ENCODE data around the gene WDR5B.

WDR5B gene

GRCh38 chr3:122427857-122428471 is 12.1 kb upstream of the WDR5B start:
- Histone ChIP-seq H3K9ac (ENCODE audit: insufficient read length, low read depth) (no peak overlapping the region), H3K36me3 (ENCODE audit: insufficient read depth, insufficient read length, low read length) (peaks cover 76% of the 10 kb centered on the region), H3K4me1 (ENCODE audit: insufficient read depth, insufficient read length) (no peaks in the 10 kb centered on the region), H3K4me3 (ENCODE audit: insufficient read length, low read depth) (no peak overlapping the region), H3K27me3 (ENCODE audit: insufficient read depth, insufficient read length) (no peaks in the 10 kb centered on the region), H3K9me3 (ENCODE audit: insufficient read depth, low read length) (no peaks in the 10 kb centered on the region)
- DNase-seq (ENCODE audit: low read depth, low spot score), result no peak
- no peak for TF ChIP-seq SUZ12 (IDR thresholded peaks at IDR 0.05; ENCODE audit: extremely low read depth, insufficient read depth, insufficient read length)
- TF ChIP-seq YY1 (IDR thresholded peaks at IDR 0.05; ENCODE audit: insufficient read depth, insufficient read length), result no peak
- no peak for TF ChIP-seq ZNF274 (IDR thresholded peaks at IDR 0.05; ENCODE audit: low read depth, low read length)

- peaks cover 66% of the 10 kb centered on the region for H3K36me3 ChIP-seq (ENCODE audit: insufficient read depth, insufficient read length, low read length)
- TF ChIP-seq YY1 (IDR thresholded peaks at IDR 0.05; ENCODE audit: insufficient read depth, insufficient read length) (no peak), SUZ12 (IDR thresholded peaks at IDR 0.05; ENCODE audit: extremely low read depth, insufficient read depth, insufficient read length) (no peak), ZNF274 (IDR thresholded peaks at IDR 0.05; ENCODE audit: low read depth, low read length) (no peak)
- no peaks in the 10 kb centered on the region for H3K4me1 ChIP-seq (ENCODE audit: insufficient read depth, insufficient read length)
Measured at GRCh38 chr3:122421836-122422235, 6.0 kb upstream of the WDR5B start.

GRCh38 chr3:122421101-122421500 is 5.2 kb upstream of the WDR5B start:
- no peak for DNase-seq (ENCODE audit: low read depth, low spot score)
- Histone ChIP-seq H3K9me3 (ENCODE audit: insufficient read depth, low read length) (no peaks in the 10 kb centered on the region), H3K36me3 (ENCODE audit: insufficient read depth, insufficient read length, low read length) (peaks cover 59% of the 10 kb centered on the region), H3K4me1 (ENCODE audit: insufficient read depth, insufficient read length) (no peaks in the 10 kb centered on the region), H3K4me3 (ENCODE audit: insufficient read length, low read depth) (no peak overlapping the region), H3K27me3 (ENCODE audit: insufficient read depth, insufficient read length) (no peaks in the 10 kb centered on the region), H3K9ac (ENCODE audit: insufficient read length, low read depth) (no peak overlapping the region)
- TF ChIP-seq ZNF274 (IDR thresholded peaks at IDR 0.05; ENCODE audit: low read depth, low read length) (no peak), SUZ12 (IDR thresholded peaks at IDR 0.05; ENCODE audit: extremely low read depth, insufficient read depth, insufficient read length) (no peak), YY1 (IDR thresholded peaks at IDR 0.05; ENCODE audit: insufficient read depth, insufficient read length) (no peak)

More at GRCh38 chr3:122421836-122422235, 6.0 kb upstream of the WDR5B start:
- Histone ChIP-seq H3K9me3 (ENCODE audit: insufficient read depth, low read length) (no peaks in the 10 kb centered on the region), H3K9ac (ENCODE audit: insufficient read length, low read depth) (no peak overlapping the region), H3K4me3 (ENCODE audit: insufficient read length, low read depth) (no peak overlapping the region), H3K27me3 (ENCODE audit: insufficient read depth, insufficient read length) (no peaks in the 10 kb centered on the region)
- no peak for DNase-seq (ENCODE audit: low read depth, low spot score)

GRCh38 chr3:122416966-122417365 is 1.1 kb upstream of the WDR5B start:
- H3K27me3 ChIP-seq (ENCODE audit: insufficient read depth, insufficient read length), result no peaks in the 10 kb centered on the region
- peak overlapping the region; percentile 86 for H3K9ac ChIP-seq (ENCODE audit: insufficient read length, low read depth)
- H3K9me3 ChIP-seq (ENCODE audit: insufficient read depth, low read length), result no peaks in the 10 kb centered on the region
- no peak for TF ChIP-seq ZNF274 (IDR thresholded peaks at IDR 0.05; ENCODE audit: low read depth, low read length)
- no peak for TF ChIP-seq SUZ12 (IDR thresholded peaks at IDR 0.05; ENCODE audit: extremely low read depth, insufficient read depth, insufficient read length)
- no peak for TF ChIP-seq YY1 (IDR thresholded peaks at IDR 0.05; ENCODE audit: insufficient read depth, insufficient read length)
- peak overlapping the region; percentile 81 for H3K4me3 ChIP-seq (ENCODE audit: insufficient read length, low read depth)
- H3K36me3 ChIP-seq (ENCODE audit: insufficient read depth, insufficient read length, low read length), result peaks cover 40% of the 10 kb centered on the region
- no peaks in the 10 kb centered on the region for H3K4me1 ChIP-seq (ENCODE audit: insufficient read depth, insufficient read length)
- DNase-seq (ENCODE audit: low read depth, low spot score), result no peak

- no peak for TF ChIP-seq SUZ12 (IDR thresholded peaks at IDR 0.05; ENCODE audit: extremely low read depth, insufficient read depth, insufficient read length)
- TF ChIP-seq YY1 (IDR thresholded peaks at IDR 0.05; ENCODE audit: insufficient read depth, insufficient read length), result no peak
- TF ChIP-seq ZNF274 (IDR thresholded peaks at IDR 0.05; ENCODE audit: low read depth, low read length), result no peak
- no peak for DNase-seq (ENCODE audit: low read depth, low spot score)
Measured at GRCh38 chr3:122415104-122415744, 638 bp downstream of the WDR5B start.

GRCh38 chr3:122414391-122414790 is 1.5 kb downstream of the WDR5B start:
- DNase-seq (ENCODE audit: low read depth, low spot score), result no peak
- Histone ChIP-seq H3K4me3 (ENCODE audit: insufficient read length, low read depth) (no peak overlapping the region), H3K36me3 (ENCODE audit: insufficient read depth, insufficient read length, low read length) (peaks cover 43% of the 10 kb centered on the region), H3K4me1 (ENCODE audit: insufficient read depth, insufficient read length) (no peaks in the 10 kb centered on the region), H3K9me3 (ENCODE audit: insufficient read depth, low read length) (no peaks in the 10 kb centered on the region), H3K27me3 (ENCODE audit: insufficient read depth, insufficient read length) (no peaks in the 10 kb centered on the region), H3K9ac (ENCODE audit: insufficient read length, low read depth) (no peak overlapping the region)
- TF ChIP-seq ZNF274 (IDR thresholded peaks at IDR 0.05; ENCODE audit: low read depth, low read length) (no peak), YY1 (IDR thresholded peaks at IDR 0.05; ENCODE audit: insufficient read depth, insufficient read length) (no peak), SUZ12 (IDR thresholded peaks at IDR 0.05; ENCODE audit: extremely low read depth, insufficient read depth, insufficient read length) (no peak)

More at GRCh38 chr3:122415104-122415744, 638 bp downstream of the WDR5B start:
- H3K36me3 ChIP-seq (ENCODE audit: insufficient read depth, insufficient read length, low read length), result peaks cover 38% of the 10 kb centered on the region
- no peaks in the 10 kb centered on the region for H3K4me1 ChIP-seq (ENCODE audit: insufficient read depth, insufficient read length)
- no peaks in the 10 kb centered on the region for H3K9me3 ChIP-seq (ENCODE audit: insufficient read depth, low read length)
- H3K4me3 ChIP-seq (ENCODE audit: insufficient read length, low read depth), result peak overlapping the region; percentile 81
- peak overlapping the region; percentile 87 for H3K9ac ChIP-seq (ENCODE audit: insufficient read length, low read depth)
- H3K27me3 ChIP-seq (ENCODE audit: insufficient read depth, insufficient read length), result no peaks in the 10 kb centered on the region

- no peak for DNase-seq (ENCODE audit: low read depth, low spot score)
Measured at GRCh38 chr3:122410639-122411038, 5.2 kb downstream of the WDR5B start.

More at GRCh38 chr3:122410639-122411038, 5.2 kb downstream of the WDR5B start:
- Histone ChIP-seq H3K4me3 (ENCODE audit: insufficient read length, low read depth) (no peak overlapping the region), H3K36me3 (ENCODE audit: insufficient read depth, insufficient read length, low read length) (peaks cover 49% of the 10 kb centered on the region), H3K4me1 (ENCODE audit: insufficient read depth, insufficient read length) (no peaks in the 10 kb centered on the region), H3K9me3 (ENCODE audit: insufficient read depth, low read length) (no peaks in the 10 kb centered on the region), H3K9ac (ENCODE audit: insufficient read length, low read depth) (no peak overlapping the region), H3K27me3 (ENCODE audit: insufficient read depth, insufficient read length) (no peaks in the 10 kb centered on the region)
- TF ChIP-seq ZNF274 (IDR thresholded peaks at IDR 0.05; ENCODE audit: low read depth, low read length) (no peak), YY1 (IDR thresholded peaks at IDR 0.05; ENCODE audit: insufficient read depth, insufficient read length) (no peak), SUZ12 (IDR thresholded peaks at IDR 0.05; ENCODE audit: extremely low read depth, insufficient read depth, insufficient read length) (no peak)
